ENCODE data around the gene BICD1. TPM values are rescaled to one million over a fixed set of nuclear protein-coding genes. Genes with fewer than 3 reads are reported as not detected.
A peak's percentile ranks its signal among the peaks of the same experiment; 100 is the strongest.
"Not testable (repeated sequence)": the region's sequence is repeated elsewhere in the genome, so short reads cannot be mapped to it uniquely, and the experiment has no call there.

The BICD1 gene
- polyA plus RNA-seq, 2 of the 4 experiments (the other 2 are of a cell fraction) = 13.0 to 24.3 TPM

- TF ChIP-seq HOXB13 (CRISPR knock-in tag; IDR thresholded peaks at IDR 0.05; ENCODE audit: low read depth) = peak; percentile 32; the same call in 1 of the 2 replicates
- H3K4me2 ChIP-seq; H3K27ac ChIP-seq; ATAC-seq; FAIRE-seq; POLR2A ChIA-PET; H3K4me1 ChIP-seq; H3K9me3 ChIP-seq; DNase-seq (ENCODE audit: low read depth in 1 of 2, low spot score in 1 of 2); H3K4me3 ChIP-seq: not testable (repeated sequence)
- WGBS (ENCODE audit: missing lambda C conversion rate) = no CpG with 5 or more reads among the region's 1 CpG
- CTCF ChIA-PET = interaction anchor here (1.0 kb wide), 1 partner anchor 446 kb away, joined by 4 read pairs; no protein-coding TSS in a partner anchor
Measured at GRCh38 chr12:32099275-32099674, 7.4 kb upstream of the BICD1 start.

- POLR2A ChIA-PET = no interaction called here
- no peak for DNase-seq (ENCODE audit: low read depth in 1 of 2, low spot score in 1 of 2)
- no peak for FAIRE-seq
- no peaks in the 10 kb centered on the region for H3K9me3 ChIP-seq
- H3K4me2 ChIP-seq = no peak overlapping the region
- ATAC-seq = no peak; a peak in 2 of 6 replicates
- TF ChIP-seq, protein P1, sequence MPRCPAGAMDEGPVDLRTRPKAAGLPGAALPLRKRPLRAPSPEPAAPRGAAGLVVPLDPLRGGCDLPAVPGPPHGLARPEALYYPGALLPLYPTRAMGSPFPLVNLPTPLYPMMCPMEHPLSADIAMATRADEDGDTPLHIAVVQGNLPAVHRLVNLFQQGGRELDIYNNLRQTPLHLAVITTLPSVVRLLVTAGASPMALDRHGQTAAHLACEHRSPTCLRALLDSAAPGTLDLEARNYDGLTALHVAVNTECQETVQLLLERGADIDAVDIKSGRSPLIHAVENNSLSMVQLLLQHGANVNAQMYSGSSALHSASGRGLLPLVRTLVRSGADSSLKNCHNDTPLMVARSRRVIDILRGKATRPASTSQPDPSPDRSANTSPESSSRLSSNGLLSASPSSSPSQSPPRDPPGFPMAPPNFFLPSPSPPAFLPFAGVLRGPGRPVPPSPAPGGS (IDR thresholded peaks at IDR 0.05) = no peak
- TF ChIP-seq RARB (CRISPR knock-in tag; IDR thresholded peaks at IDR 0.05) = no peak
- TF ChIP-seq HMGXB4 (CRISPR knock-in tag; IDR thresholded peaks at IDR 0.05; ENCODE audit: borderline replicate concordance) = no peak
- no peak for TF ChIP-seq RCOR1 (IDR thresholded peaks at IDR 0.05; ENCODE audit: low read depth, low read length)
- no peak for TF ChIP-seq FOXS1 (CRISPR knock-in tag; IDR thresholded peaks at IDR 0.05)
- TF ChIP-seq, protein P2, sequence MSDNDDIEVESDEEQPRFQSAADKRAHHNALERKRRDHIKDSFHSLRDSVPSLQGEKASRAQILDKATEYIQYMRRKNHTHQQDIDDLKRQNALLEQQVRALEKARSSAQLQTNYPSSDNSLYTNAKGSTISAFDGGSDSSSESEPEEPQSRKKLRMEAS (IDR thresholded peaks at IDR 0.05) = no peak
- no peak for TF ChIP-seq CHD2 (IDR thresholded peaks at IDR 0.05; ENCODE audit: low read length, partially characterized antibody)
- no peak for TF ChIP-seq ZC3H11A (IDR thresholded peaks at IDR 0.05)
- TF ChIP-seq EP300 (IDR thresholded peaks at IDR 0.05) = no peak
- TF ChIP-seq, protein P3, sequence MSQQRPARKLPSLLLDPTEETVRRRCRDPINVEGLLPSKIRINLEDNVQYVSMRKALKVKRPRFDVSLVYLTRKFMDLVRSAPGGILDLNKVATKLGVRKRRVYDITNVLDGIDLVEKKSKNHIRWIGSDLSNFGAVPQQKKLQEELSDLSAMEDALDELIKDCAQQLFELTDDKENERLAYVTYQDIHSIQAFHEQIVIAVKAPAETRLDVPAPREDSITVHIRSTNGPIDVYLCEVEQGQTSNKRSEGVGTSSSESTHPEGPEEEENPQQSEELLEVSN (IDR thresholded peaks at IDR 0.05; ENCODE audit: borderline replicate concordance, low read depth) = no peak
- TF ChIP-seq PBX3 (IDR thresholded peaks at IDR 0.05) = no peak
- CTCF ChIA-PET = no interaction called here
- no peak overlapping the region for H3K27ac ChIP-seq
- H3K4me1 ChIP-seq = peaks cover 3% of the 10 kb centered on the region; the same call in 1 of the 3 replicates
- no peak overlapping the region for H3K4me3 ChIP-seq
- 92% methylated on average over 4 of the region's 4 CpGs for WGBS (ENCODE audit: missing lambda C conversion rate)
Measured at GRCh38 chr12:32100361-32100760, 6.3 kb upstream of the BICD1 start.

- CTCF ChIA-PET = no interaction called here
- POLR2A ChIA-PET = no interaction called here
- Histone ChIP-seq H3K4me1 (peaks cover 3% of the 10 kb centered on the region; the same call in 1 of the 3 replicates), H3K27ac (no peak overlapping the region), H3K4me3 (no peak overlapping the region), H3K4me2 (no peak overlapping the region), H3K9me3 (no peaks in the 10 kb centered on the region)
- WGBS (ENCODE audit: missing lambda C conversion rate) = 75% methylated on average over 5 of the region's 5 CpGs
- FAIRE-seq (no peak), DNase-seq (ENCODE audit: low read depth in 1 of 2, low spot score in 1 of 2) (no peak), ATAC-seq (no peak)
- TF ChIP-seq BHLHE40 (IDR thresholded peaks at IDR 0.05; ENCODE audit: low read depth, low read length) (no peak), MYC (IDR thresholded peaks at IDR 0.05; ENCODE audit: borderline replicate concordance, low read length) (no peak), FOXS1 (CRISPR knock-in tag; IDR thresholded peaks at IDR 0.05) (no peak), CBX8 (IDR thresholded peaks at IDR 0.05) (no peak), HMGXB4 (CRISPR knock-in tag; IDR thresholded peaks at IDR 0.05; ENCODE audit: borderline replicate concordance) (no peak), RFX5 (IDR thresholded peaks at IDR 0.05) (no peak), HDAC2 (IDR thresholded peaks at IDR 0.05) (no peak), EHMT2 (IDR thresholded peaks at IDR 0.05; ENCODE audit: low read depth) (no peak), RCOR1 (IDR thresholded peaks at IDR 0.05; ENCODE audit: low read depth, low read length) (no peak), PBX3 (IDR thresholded peaks at IDR 0.05) (no peak), POLR2A (IDR thresholded peaks at IDR 0.05; ENCODE audit: low read length) (no peak), NFE2L2 (conservative IDR thresholded peaks at IDR 0.05; ENCODE audit: low read length) (no peak), CHD4 (IDR thresholded peaks at IDR 0.05; ENCODE audit: borderline replicate concordance) (no peak), KDM5A (IDR thresholded peaks at IDR 0.05) (no peak), CBX2 (IDR thresholded peaks at IDR 0.05; ENCODE audit: borderline replicate concordance, low read depth) (no peak), HES2 (IDR thresholded peaks at IDR 0.05) (no peak)
- TF ChIP-seq, protein P1 (IDR thresholded peaks at IDR 0.05) = no peak
Measured at GRCh38 chr12:32100888-32101287, 5.8 kb upstream of the BICD1 start.
